GM21717 (cell line): ENCODE measurements around the gene SH3RF1.

Experiments
- ATAC-seq: cut with Tn5 transposase; IDR thresholded peaks from one replicate; pipeline ENCODE4 v1.9.1; 2021; ENCODE audit warnings: mild to moderate bottlenecking, moderate library complexity; ENCODE audit not compliant: unreplicated experiment

The SH3RF1 gene

DNA sequence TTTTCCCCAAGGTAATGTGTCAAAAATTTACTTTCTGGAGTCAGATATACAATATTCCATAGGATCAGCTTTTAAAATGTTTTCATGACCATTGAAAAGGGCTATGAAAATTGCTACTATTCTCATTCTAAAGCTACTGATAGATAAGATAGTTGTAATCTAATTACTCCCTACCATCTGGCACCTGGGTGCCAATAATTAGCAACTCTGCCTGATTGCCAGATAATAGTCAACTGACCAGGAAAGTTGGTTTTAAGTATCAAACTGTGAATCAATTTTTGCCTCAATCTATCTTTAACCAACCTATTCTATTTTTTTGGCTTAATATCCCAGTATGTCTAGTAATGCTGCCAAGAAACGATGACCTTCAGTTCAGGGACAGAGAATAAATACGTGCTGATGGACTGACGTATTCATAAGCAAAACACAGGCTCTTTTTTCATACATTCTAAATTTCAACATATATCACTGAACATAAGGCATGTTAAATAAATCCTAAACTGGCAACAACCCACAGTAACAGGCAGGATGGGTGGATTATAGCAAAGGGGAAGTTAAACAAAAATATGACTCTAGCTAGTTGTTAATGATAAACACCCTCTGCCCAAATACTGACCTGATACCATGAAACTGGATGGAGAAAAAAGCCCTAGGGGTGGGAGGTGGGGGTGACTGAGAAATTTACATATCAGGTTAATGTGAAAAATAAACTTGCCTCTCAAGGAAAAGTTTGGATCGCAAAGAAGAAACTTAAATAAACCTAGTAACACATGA is 18.2 kb downstream of the SH3RF1 start:
- no peak for ATAC-seq

DNA sequence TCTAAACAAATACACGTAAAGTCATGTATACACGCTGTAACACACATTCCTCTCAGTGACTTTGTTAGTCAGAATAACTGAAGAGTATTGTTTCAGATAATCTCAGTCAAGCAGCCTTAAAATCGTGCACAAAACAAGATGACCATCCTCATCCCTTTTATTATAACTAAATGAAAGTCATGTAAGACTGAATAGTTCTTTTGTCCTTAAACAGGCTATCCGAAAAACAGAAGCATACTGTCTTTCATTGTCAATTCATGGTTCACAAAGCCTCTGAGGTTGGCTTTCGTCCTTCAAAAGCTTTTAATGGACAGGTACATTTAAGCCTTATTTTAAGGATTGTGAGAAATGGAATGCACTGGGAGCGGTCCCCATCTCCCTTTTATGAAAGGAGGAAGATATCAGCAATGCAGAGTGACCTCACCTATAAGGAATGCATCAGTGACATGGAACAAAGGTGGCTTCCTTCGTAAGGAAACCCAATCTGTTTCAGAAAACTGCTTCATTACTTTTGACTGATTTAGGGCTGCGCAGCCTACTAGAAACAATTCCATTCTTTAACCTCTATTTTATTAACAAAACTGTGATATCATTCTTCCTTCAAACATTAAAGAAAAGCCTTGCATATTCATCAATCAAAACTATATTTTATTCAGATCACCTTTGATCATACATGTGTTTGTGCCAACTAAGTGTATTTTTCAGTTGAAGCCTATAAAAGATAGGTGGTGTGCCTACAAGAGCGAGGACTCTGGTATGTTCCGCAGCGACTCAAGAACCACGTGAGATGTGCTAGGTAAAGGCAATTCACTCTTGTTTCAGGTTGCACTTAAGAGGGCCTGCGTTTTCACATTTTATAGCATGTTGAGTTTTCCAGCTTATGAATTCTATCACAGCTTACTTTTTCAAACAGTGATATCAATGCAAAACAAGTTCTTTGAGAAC is 19.2 kb downstream of the SH3RF1 start:
- ATAC-seq, result no peak

DNA sequence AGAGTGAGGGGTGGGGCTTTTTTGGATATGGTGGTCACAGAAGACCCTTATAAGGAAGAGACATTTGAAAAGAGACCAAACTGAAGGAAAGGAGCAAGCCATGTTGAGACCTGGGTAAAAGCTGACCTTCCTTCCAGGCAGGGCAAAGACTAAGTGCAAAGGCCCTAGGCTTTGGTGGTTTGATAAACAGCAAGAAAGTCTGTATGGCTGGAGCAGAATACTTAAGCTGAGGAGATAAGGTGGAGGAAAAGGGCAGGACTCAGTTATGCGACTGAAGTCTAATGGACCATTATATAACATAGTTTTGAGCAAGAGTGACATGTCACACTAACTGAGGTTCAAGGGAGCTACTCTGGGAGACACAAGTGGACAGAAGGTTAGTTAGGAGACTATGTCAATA is 20.0 kb downstream of the SH3RF1 start:
- ATAC-seq, result no peak

DNA sequence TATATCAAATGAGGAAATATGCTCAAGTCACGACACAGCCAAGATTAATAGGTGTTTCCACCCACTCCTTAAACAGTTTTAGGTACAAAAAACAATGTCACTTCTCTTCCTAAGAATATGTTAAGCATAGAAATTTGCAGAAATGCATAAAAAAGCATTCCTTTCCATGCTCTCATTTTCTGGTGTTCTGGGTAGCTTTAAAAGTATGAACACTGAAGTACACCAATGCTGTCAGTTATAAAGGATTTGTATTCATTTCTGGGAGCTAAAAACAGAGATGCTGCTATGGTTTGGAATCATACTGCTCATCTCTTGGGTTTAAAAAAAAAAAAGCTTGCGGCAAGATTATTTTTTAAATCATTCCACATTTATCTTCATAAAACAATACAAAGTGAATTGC is 20.8 kb downstream of the SH3RF1 start:
- no peak for ATAC-seq

DNA sequence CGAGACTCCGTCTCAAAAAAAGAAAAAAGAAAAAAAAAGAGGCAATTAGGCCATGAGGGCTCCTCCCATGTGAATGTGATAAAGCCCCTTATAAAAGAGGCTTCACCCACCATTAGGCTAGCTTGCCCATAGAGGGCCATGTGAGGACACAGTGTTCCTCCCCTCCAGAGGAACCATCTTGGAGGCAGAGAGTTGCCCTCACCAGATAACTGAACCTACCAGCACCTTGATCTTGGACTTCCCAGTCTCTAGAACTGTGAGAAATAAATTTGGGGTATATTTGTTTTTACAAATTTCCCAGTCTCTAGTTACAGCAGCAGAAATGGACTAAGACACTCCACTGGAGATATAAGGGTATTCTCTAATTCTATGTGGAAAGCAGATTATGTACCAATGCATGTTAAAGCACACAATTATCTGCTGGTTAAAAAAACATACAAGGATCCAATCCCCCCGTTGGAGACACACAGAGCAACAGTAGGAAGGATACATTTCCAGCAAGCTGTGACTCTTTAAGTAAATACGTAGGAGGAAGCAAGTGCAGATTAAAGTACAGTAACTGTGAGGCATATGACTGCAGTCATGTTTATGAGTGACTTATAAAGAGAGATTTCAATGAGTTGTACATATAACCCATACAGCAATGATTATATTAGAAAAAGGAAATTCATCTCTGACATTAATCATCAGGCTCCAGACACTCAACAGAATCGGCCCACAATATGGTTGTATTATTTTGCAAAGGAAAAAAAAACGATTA is 21.4 kb downstream of the SH3RF1 start:
- ATAC-seq, result no peak

DNA sequence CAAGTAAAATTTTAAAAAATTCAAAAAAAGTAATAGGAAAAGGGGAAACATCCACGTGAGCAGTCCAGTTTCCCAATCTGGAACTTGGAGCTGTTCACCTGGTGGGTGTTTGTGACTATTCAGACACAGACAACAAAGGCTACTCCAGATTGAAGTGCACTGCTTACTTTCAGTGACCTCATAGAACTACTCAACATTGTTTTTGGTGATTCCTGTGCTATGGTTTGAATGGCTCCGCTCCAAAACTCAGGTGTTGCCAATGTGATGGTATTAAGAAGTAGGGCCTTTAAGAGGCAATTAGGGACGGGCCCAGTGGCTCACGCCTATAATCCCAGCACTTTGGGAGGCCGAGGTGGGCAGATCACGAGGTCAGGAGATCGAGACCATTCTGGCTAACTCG is 22.1 kb downstream of the SH3RF1 start:
- no peak for ATAC-seq

DNA sequence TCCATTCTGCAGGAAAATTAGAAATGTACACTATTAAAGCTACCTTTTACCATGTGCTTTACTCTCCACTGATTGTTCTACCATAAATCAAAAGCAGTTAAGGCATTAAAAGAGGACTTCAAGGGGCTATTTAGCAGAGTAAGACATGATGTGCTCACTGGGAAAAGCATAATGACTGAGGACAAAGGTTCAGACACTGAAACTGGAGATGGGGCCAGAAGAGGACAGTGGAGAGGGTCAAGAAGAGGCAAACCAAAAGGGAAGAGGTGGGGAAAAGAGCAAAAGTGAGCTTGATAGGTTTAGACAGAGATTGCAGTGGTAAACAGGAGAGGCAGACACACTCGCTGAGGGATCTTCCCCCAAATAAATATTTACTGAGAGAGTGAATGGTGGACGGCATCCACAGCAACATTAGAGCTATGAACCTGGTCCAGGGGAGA is 23.8 kb downstream of the SH3RF1 start:
- ATAC-seq, result no peak

DNA sequence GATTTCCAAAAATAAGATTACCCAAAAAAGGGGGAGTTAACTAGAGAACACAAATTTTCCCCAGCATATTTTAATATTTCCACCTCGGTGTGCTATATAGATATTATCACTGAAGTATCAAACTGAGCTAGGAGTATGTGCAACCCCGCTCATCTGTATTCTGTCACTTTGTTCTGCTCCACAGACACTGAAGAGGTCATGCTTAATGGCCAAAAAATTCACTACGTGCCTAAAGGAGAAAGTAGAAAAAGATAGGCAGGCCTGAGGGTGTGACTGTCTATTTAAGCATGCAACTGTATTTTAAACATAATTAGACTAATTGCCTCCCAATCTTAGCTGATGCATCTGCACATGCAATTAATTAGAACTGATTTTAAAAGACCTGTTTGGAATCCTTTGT is 24.5 kb downstream of the SH3RF1 start:
- ATAC-seq, result no peak

DNA sequence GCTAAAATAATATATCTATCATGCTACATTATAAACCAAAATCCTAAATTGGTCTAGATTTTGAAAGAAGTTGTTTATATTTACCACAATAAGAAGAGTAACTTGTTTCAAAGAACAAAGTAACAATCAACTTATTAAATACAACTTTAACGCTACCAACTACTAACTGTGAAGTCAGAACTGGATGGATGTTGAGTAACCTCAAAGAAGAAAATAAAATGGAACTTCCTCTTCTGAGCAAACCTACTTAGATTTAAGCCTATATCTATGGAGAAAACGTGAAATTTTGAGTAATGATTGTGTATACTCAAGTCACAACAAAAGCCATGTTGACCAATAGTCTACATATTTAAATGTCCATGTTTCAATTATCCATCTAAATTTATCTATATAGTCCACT is 25.7 kb downstream of the SH3RF1 start:
- no peak for ATAC-seq

DNA sequence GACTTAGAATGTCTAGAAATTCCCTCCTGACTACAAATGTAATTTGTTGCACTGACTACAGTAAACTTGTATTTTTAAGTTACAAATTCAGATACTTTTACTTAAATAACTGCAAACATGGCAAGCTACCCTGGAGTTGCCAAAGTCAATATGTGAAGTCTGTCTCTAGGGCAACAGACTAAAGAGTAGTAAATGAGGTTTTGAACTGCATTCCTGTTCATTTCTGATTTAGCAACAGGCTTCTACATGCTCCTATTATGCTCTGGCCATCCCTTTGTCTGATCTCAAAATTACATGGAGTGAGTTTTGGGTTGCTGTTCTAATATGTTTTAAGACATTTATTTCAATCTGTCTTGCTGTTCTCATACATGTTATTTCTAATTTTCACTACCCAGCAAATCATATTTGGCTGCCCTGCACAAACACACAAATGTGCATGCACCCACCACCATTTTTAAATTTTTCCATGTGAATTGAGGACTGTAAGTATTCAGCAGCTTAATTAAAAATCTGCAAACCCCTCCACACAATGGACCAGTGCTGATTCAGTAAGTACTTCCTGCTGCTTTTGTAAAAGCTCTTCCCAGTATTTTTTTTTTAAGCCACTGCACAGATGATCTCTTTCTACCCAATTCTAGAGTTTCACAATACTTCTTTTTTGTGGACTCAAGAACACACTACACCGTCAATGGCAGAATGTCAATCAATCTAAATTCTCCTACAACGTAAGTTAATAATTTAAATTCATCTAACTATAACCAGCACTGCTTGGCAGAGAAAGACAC is 26.7 kb downstream of the SH3RF1 start:
- ATAC-seq, result no peak

DNA sequence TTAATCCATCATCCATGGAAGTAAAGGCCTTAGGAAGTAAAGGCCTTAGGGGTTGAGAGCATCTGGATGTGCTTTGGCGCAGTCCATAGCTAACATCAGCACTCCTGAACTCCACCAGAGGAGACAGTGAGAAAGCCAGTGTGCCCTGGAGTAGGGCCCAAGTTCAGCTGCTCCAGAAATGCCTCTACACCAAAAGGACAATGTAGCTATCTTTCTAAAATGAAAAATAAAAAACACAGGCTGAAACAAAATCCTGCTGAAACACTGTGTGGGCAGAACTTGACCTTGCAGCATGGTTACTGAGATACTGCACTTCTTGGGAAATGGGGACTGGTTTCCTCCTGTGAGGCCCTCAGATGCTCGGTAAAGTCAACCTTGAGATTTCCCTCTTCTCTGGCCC is 29.3 kb downstream of the SH3RF1 start:
- ATAC-seq, result no peak

DNA sequence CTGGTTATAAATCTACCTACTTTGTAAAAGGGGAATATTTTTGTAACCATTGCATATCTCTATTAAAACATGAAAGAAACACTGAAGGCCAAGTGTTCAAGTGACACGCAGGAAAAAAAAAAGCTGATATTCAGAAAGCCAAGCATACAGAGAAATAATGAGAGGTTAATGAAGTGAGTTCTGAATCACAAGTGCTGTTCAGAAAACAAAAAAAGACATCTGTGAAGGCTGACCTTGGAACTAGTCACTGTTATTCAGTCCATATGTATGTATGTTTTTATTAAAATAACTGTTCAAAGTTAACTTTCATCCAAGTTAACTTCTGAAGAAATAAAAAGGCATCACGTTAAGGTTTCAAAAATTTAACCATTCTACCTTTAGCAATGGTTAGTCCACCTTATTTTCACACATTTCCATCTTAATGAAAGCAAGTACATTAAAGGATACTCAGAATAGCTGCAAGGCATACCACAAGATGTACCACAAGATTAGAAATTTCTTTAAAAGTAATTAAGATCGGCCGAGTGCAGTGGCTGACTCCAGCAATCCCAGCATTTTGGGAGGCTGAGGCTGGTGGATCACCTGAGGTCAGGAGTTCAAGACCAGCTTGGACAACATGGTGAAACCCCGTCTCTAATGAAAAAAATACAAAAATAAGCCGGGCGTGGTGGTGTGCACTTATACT is 31.4 kb downstream of the SH3RF1 start:
- ATAC-seq, result no peak

DNA sequence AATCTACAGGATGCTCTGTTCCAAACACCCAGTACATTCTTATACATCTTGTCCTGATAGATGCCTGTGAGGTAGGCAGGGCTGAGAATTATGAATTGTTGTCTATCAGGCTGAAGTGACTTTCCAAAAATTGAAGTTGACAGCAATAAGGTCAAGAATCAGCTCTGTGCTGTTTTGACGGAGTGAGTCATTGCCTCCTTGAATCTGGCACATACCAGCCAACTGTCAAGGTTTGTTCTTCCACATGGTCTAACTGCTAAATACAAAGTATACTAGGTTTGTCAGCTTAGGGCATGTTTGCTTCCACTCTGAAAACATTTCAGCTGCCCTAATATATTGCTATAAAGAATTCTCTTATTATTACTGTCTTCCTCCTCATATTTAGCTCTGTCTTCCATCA is 32.3 kb downstream of the SH3RF1 start:
- ATAC-seq, result no peak

DNA sequence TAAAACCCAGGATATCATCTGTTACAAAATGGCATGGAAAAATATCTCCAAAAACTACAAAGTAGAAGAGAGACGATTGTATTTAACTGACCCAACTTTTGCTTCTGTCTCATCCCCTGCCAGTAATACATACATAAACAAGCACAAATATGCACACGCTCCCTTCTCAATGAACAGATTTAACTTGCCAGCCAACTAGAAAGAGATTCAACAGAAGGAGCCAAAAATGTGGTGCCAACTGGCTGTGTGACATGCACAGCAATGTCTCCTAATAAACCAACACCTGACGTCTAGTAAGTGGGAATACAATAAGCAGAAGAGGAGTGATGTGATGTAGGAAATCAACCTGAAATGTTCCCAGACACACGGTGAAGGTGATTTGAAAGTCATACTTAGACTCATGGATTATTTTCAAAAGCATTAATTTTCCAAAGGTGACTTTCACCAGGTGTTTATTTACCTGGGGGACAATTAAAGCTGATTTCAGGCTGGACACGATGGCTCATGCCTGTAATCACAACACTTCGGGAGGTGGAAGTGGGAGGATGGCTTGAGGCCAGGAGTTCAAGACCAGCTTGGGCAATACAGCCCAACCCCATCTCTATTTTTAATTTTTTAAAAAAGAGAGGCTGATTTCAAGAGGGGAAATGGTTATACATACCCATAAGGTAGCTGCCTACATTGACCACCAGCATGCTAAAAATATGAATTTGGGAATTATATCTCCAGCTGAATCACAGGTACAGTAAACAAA is 33.7 kb downstream of the SH3RF1 start:
- ATAC-seq, result no peak

DNA sequence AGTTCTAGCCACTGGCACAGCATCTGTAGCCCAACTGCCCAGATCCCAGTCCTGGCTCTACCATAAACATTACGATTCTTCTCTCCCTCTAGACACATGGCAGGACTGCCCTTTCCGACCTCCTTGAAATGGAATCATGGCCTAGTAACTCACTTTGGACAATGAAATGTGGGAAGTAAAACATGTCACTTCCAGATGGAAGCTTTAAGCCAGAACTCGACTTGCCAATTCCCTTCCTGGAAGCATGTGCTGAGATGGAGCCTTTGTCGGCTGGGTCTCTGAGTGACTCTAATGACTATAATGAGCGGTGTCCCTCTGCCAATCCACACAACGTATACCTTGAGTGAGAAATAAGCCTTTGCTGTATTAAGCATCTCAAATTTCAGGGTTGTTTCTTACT is 34.7 kb downstream of the SH3RF1 start:
- no peak for ATAC-seq

DNA sequence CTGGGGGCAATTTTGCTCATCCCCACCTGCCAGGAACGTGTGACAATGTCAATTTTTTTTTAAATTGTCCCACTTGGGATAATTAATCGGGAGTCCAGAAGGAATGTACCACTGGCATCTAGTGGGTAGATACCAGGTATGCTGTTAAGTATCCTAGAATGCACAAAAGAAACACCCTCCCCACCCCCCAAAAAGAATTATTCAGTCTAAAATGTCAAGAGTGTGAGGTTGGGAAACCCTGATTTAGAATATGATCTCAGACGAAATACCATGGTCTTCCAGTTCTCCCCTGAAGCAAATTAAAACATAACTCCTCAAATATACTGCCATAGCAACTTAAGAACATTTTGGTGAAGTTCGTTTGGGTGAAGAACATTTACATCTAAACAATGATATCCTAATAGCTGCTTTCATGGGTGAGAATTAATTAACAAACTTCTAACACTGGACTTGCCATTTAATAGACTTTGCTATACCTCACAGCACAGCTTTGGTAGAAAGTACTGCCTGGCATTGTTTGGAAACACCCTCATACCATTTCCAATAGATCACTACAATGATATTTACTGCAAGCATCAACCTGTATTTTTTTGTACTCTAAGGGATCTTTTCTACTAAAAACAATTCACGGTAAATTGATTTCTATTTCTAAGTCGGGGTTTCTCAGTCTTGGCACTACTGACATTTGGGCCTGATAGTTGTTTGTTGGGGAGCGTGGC is 36.5 kb downstream of the SH3RF1 start:
- ATAC-seq, result no peak

DNA sequence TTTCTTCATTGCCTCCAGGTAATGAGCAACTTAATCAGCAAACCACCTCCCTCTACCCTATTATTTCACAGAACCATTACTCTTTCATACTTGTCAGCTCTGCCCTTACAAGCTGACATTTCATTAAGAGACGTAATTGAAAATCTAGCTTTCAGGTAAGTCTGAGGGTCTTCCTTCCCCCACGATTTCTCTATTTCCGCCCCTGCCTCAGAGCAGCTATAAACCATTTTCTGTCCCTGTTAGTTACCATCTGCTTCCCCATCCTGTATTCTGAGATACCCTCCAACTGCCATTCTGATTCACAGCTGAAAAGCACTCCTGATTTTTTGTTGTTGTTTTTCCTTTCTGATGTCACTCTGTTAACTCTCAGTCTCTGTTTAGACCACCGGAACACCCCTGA is 37.1 kb downstream of the SH3RF1 start:
- ATAC-seq, result no peak

DNA sequence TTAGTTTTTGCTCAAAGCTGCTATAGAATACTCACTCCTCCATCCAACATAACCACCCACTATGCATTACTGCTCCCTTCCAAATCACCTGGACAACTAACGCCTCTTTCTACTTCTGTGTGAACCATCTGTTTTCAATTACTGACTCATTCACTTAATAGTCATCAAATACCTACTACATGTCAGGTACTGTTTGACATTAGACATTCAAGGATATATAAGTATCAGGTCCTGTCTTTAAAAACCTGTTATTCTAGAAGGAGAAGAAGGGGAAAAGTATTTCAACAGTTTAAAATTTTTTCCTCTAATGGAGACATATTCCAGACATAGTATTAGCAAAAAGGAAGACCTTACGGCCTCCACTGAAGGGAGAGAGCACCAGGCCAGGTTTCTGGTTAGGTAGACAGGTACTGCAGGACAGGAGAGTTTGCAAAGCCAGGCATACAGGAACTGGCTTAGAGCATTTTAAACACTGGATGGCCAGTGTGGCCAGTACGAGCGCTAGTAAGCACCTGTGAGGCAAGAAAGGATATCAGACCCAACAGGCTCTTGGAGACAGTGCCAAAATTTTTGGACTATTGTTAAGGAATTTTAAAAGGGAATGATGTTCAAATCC is 39.0 kb downstream of the SH3RF1 start:
- ATAC-seq, result no peak
